Thyroid gland (tissue), 4 donors: Measurements from ENCODE around the gene PHF21B. TPM values are rescaled to one million over a fixed set of nuclear protein-coding genes. Genes with fewer than 3 reads are reported as not detected.

Experiments used
- DNase-seq, 2 donors: peaks; one replicate each; pipeline ENCODE4 v3.0.0-alpha.2; 2019
- H3K27ac ChIP-seq, 3 donors: fragments of 200-600 bp; sonication (generic); 1 replicate in 2 of 3; 2 replicates in 1 of 3; pipeline ENCODE4 v1.5.1; 2016 to 2019; ENCODE audit warnings: mild to moderate bottlenecking in 1 of 3, moderate library complexity in 1 of 3
- H3K27me3 ChIP-seq: fragments of 200-600 bp; sonication (generic); one replicate; pipeline ENCODE4 v1.5.1; 2019
- H3K36me3 ChIP-seq, 2 donors: fragments of 200-600 bp; sonication (generic); one replicate each; pipeline ENCODE4 v1.5.1; 2016 to 2019
- H3K4me1 ChIP-seq, 2 donors: fragments of 200-600 bp; sonication (generic); one replicate each; pipeline ENCODE4 v1.5.1; 2017 to 2019
- H3K4me3 ChIP-seq, 3 donors: fragments of 200-600 bp; sonication (generic); replicated peaks in 1 of 3; 1 replicate in 2 of 3; 2 replicates in 1 of 3; pipeline ENCODE4 v1.5.1; 2016; ENCODE audit warnings: mild to moderate bottlenecking in 1 of 3
- H3K9me3 ChIP-seq: fragments of 200-600 bp; sonication (generic); one replicate; pipeline ENCODE4 v1.5.1; 2017
- CTCF ChIP-seq, 6 experiments: fragments of 200-600 bp in 3 of 6; fragments of 450-650 bp in 3 of 6; sonication (generic) in 3 of 6; IDR thresholded peaks; one replicate each; pipeline ENCODE4 v1.5.1; 2016 to 2019; ENCODE audit warnings: antibody characterized with exemption in 6 of 6, mild to moderate bottlenecking in 2 of 6, inconsistent platforms in 1 of 6, moderate library complexity in 1 of 6
- POLR2A ChIP-seq, 2 donors: fragments of 450-650 bp; IDR thresholded peaks; one replicate each; pipeline ENCODE4 v1.6.1; 2017; ENCODE audit warnings: antibody characterized with exemption in 2 of 2, mild to moderate bottlenecking in 2 of 2, moderate library complexity in 1 of 2
- WGBS, 2 donors: methylation state at CpG; one replicate each; pipeline ENCODE4 v1.1.5; 2017; 5-methylcytosine and 5-hydroxymethylcytosine counted together
- intact Hi-C: fragments of 100-400 bp; cut with DNase I; formaldehyde crosslinking; loops from one replicate; pipeline ENCODE4 v1.15.1; 2023
- total RNA-seq, 4 donors: library from RNA; depleted of rRNA; stranded (reverse); fragments of >200 nt; gene quantifications; one replicate each; pipeline ENCODE4 v1.2.3, GENCODE V29; 2016

The PHF21B gene
- total RNA-seq, 4 donors from 2014 or later: 0.33 to 8.9 (median 2.2) TPM

GRCh38 chr22:44918166-44918924, 91.5 kb downstream of the PHF21B start:
- H3K36me3 ChIP-seq: no peaks in the 10 kb centered on the region
- no peak overlapping the region for H3K27ac ChIP-seq
- WGBS, 2 donors: 86 to 90% methylated on average over 11 to 17 of the region's 18 CpGs
- no peaks in the 10 kb centered on the region for H3K9me3 ChIP-seq
- no peak overlapping the region for H3K4me3 ChIP-seq
- H3K4me1 ChIP-seq: no peaks in the 10 kb centered on the region
- no peak for DNase-seq
- no peaks in the 10 kb centered on the region for H3K27me3 ChIP-seq
- no peak for TF ChIP-seq POLR2A (IDR thresholded peaks at IDR 0.05)
- TF ChIP-seq CTCF (IDR thresholded peaks at IDR 0.05): no peak
- intact Hi-C loops: no loop called here

GRCh38 chr22:44917372-44918165, 92.2 kb downstream of the PHF21B start:
- Histone ChIP-seq H3K9me3 (no peaks in the 10 kb centered on the region), H3K36me3 (no peaks in the 10 kb centered on the region), H3K4me3 (no peak overlapping the region), H3K4me1 (no peaks in the 10 kb centered on the region), H3K27ac (no peak overlapping the region), H3K27me3 (no peaks in the 10 kb centered on the region)
- 90 to 93% methylated on average over 17 of the region's 19 CpGs for WGBS, 2 donors
- TF ChIP-seq CTCF (IDR thresholded peaks at IDR 0.05) (no peak), POLR2A (IDR thresholded peaks at IDR 0.05) (no peak)
- intact Hi-C loops: no loop called here
- DNase-seq: no peak

GRCh38 chr22:44916281-44917231, 93.2 kb downstream of the PHF21B start:
- Histone ChIP-seq H3K36me3 (no peaks in the 10 kb centered on the region), H3K4me1 (no peaks in the 10 kb centered on the region), H3K27me3 (no peaks in the 10 kb centered on the region), H3K27ac (no peak overlapping the region), H3K9me3 (no peaks in the 10 kb centered on the region), H3K4me3 (no peak overlapping the region)
- intact Hi-C loops: no loop called here
- TF ChIP-seq CTCF (IDR thresholded peaks at IDR 0.05): no peak
- no peak for TF ChIP-seq POLR2A (IDR thresholded peaks at IDR 0.05)
- 80 to 89% methylated on average over 36 to 43 of the region's 46 CpGs for WGBS, 2 donors
- no peak for DNase-seq

- no peaks in the 10 kb centered on the region for H3K27me3 ChIP-seq
- no peaks in the 10 kb centered on the region for H3K36me3 ChIP-seq
- H3K27ac ChIP-seq: no peak overlapping the region
- TF ChIP-seq POLR2A (IDR thresholded peaks at IDR 0.05): no peak
- no peak for TF ChIP-seq CTCF (IDR thresholded peaks at IDR 0.05)
- no peak for DNase-seq
- no peak overlapping the region for H3K4me3 ChIP-seq
- H3K4me1 ChIP-seq: no peaks in the 10 kb centered on the region
- intact Hi-C loops: no loop called here
- 85 to 90% methylated on average over 10 of the region's 10 CpGs for WGBS, 2 donors
- H3K9me3 ChIP-seq: no peaks in the 10 kb centered on the region
Observed at GRCh38 chr22:44915441-44915840, 94.4 kb downstream of the PHF21B start.
